GM23338 (cell line): ENCODE results near the gene SEC14L1. TPM values are rescaled to one million over a fixed set of nuclear protein-coding genes. Genes with fewer than 3 reads are reported as not detected.

Source experiments
- ATAC-seq: fragments of 200-7000 bp; cut with Tn5 transposase; 3 replicates; pipeline ENCODE4 v1.9.1; 2020
- DNase-seq: peaks from one replicate; pipeline ENCODE4 v3.0.0-alpha.2; 2015; ENCODE audit warnings: low spot score
- H2AFZ ChIP-seq: fragments of 200-600 bp; sonication (generic); 2 replicates; pipeline ENCODE4 v1.8.0; 2016; ENCODE audit warnings: antibody characterized with exemption, mild to moderate bottlenecking, moderate library complexity
- H3F3A ChIP-seq: fragments of 200-600 bp; sonication (generic); replicated peaks from 2 replicates; pipeline ENCODE4 v1.8.0; 2017; ENCODE audit warnings: antibody characterized with exemption, mixed run types, low read depth
- H3K27ac ChIP-seq: fragments of 200-600 bp; sonication (generic); 2 replicates; pipeline ENCODE4 v1.6.1; 2016; ENCODE audit warnings: low read depth
- H3K27me3 ChIP-seq: fragments of 200-600 bp; sonication (generic); 2 replicates; pipeline ENCODE4 v1.8.0; 2016; ENCODE audit warnings: mild to moderate bottlenecking, mixed run types, moderate library complexity; ENCODE audit not compliant: insufficient read depth
- H3K36me3 ChIP-seq: fragments of 200-600 bp; sonication (generic); 2 replicates; pipeline ENCODE4 v1.8.0; 2016; ENCODE audit warnings: mild to moderate bottlenecking; ENCODE audit not compliant: insufficient read depth
- H3K4me1 ChIP-seq: fragments of 200-600 bp; sonication (generic); 2 replicates; pipeline ENCODE4 v1.8.0; 2016; ENCODE audit warnings: mild to moderate bottlenecking, moderate library complexity; ENCODE audit not compliant: insufficient read depth
- H3K4me2 ChIP-seq: fragments of 200-600 bp; sonication (generic); 2 replicates; pipeline ENCODE4 v1.7.1; 2017; ENCODE audit warnings: mixed run types
- H3K4me3 ChIP-seq: fragments of 200-600 bp; sonication (generic); 2 replicates; pipeline ENCODE4 v1.6.1; 2016; ENCODE audit warnings: mixed run types
- H3K79me2 ChIP-seq: fragments of 200-600 bp; sonication (generic); replicated peaks from 2 replicates; pipeline ENCODE4 v1.8.0; 2017; ENCODE audit warnings: mild to moderate bottlenecking; ENCODE audit not compliant: insufficient read depth
- H3K9me2 ChIP-seq: fragments of 200-600 bp; sonication (generic); 2 replicates; pipeline ENCODE4 v1.8.0; 2017; ENCODE audit not compliant: insufficient read depth
- H4K20me1 ChIP-seq: fragments of 200-600 bp; sonication (generic); replicated peaks from 2 replicates; pipeline ENCODE4 v1.8.0; 2017; ENCODE audit warnings: mild to moderate bottlenecking; ENCODE audit not compliant: insufficient read depth
- H3K27ac Mint-ChIP-seq: 2 replicates; pipeline ENCODE4 v1.8.0; 2020; ENCODE audit warnings: inconsistent platforms, mild to moderate bottlenecking, moderate library complexity, mixed read lengths
- H3K27me3 Mint-ChIP-seq: 3 replicates; pipeline ENCODE4 v1.8.0; 2022; ENCODE audit warnings: low read depth, mild to moderate bottlenecking, moderate library complexity, mixed read lengths, inconsistent platforms; ENCODE audit not compliant: insufficient read depth, poor library complexity
- H3K36me3 Mint-ChIP-seq: 3 replicates; pipeline ENCODE4 v1.8.0; 2021; ENCODE audit warnings: low read depth, mild to moderate bottlenecking, inconsistent platforms, moderate library complexity, mixed read lengths
- H3K4me1 Mint-ChIP-seq: 3 replicates; pipeline ENCODE4 v1.8.0; 2020; ENCODE audit warnings: mild to moderate bottlenecking, inconsistent platforms, mixed read lengths
- H3K4me3 Mint-ChIP-seq: 3 replicates; pipeline ENCODE4 v1.8.0; 2021; ENCODE audit warnings: moderate library complexity, mild to moderate bottlenecking, inconsistent platforms, mixed read lengths
- H3K9me3 Mint-ChIP-seq: 3 replicates; pipeline ENCODE4 v1.8.0; 2020; ENCODE audit warnings: moderate library complexity, mild to moderate bottlenecking, inconsistent platforms, mixed read lengths
- CREB1 ChIP-seq: fragments of 250-450 bp; sonication (Bioruptor Pico); IDR thresholded peaks from 2 replicates; pipeline ENCODE4 v1.5.0; 2020; ENCODE audit warnings: low read depth, mild to moderate bottlenecking, moderate library complexity
- CTCF ChIP-seq, 2 experiments: fragments of 200-600 bp in 1 of 2; sonication (generic) in 1 of 2; conservative IDR thresholded peaks; 2 replicates each; pipeline versions ENCODE4 v1.5.1 to v1.6.1; 2016 to 2017; ENCODE audit warnings: antibody characterized with exemption in 2 of 2, low read depth in 2 of 2, mild to moderate bottlenecking in 2 of 2, moderate library complexity in 1 of 2
- ETS1 ChIP-seq: IDR thresholded peaks from 2 replicates; pipeline ENCODE4 v1.6.1; 2016; ENCODE audit warnings: antibody characterized with exemption
- EZH2phosphoT487 ChIP-seq: fragments of 200-600 bp; sonication (generic); IDR thresholded peaks from one replicate; pipeline ENCODE4 v1.8.1; 2018; ENCODE audit warnings: antibody characterized with exemption; ENCODE audit not compliant: unreplicated experiment
- NANOG ChIP-seq: IDR thresholded peaks from 2 replicates; pipeline ENCODE4 v1.6.1; 2016; ENCODE audit warnings: antibody characterized with exemption, borderline replicate concordance
- REST ChIP-seq: IDR thresholded peaks from one replicate; pipeline ENCODE4 v1.6.1; 2018; ENCODE audit warnings: antibody characterized with exemption; ENCODE audit not compliant: unreplicated experiment
- STAT1 ChIP-seq: IDR thresholded peaks from one replicate; pipeline ENCODE4 v1.6.1; 2016; ENCODE audit warnings: antibody characterized with exemption; ENCODE audit not compliant: unreplicated experiment
- ZNF114 ChIP-seq: fragments of 250-450 bp; sonication (Bioruptor Pico); IDR thresholded peaks from 2 replicates; pipeline ENCODE4 v1.5.0; 2020; ENCODE audit warnings: mild to moderate bottlenecking, moderate library complexity
- ZNF462 ChIP-seq: fragments of 250-450 bp; sonication (Bioruptor Pico); IDR thresholded peaks from 2 replicates; pipeline ENCODE4 v1.5.0; 2020; ENCODE audit warnings: mild to moderate bottlenecking, moderate library complexity
- polyA plus RNA-seq: library from polyadenylated mRNA; unstranded; fragments of >200 nt; fragmentation: Nextera tagmentation; extraction: Ambion mirVana; gene quantifications from 2 replicates; pipeline ENCODE4 v1.2.1, GENCODE V29; 2016
- total RNA-seq: library from RNA; depleted of rRNA; stranded (reverse); fragments of >200 nt; shearing (Covaris generic); gene quantifications from 2 replicates; pipeline ENCODE4 v1.2.3, GENCODE V29; 2014

SEC14L1 gene
- total and polyA plus RNA-seq, 2 experiments from 2014 or later: 26.8 to 54.8 TPM

GRCh38 chr17:77129568-77130301 is 11.0 kb upstream of the SEC14L1 start:
- H3K27ac Mint-ChIP-seq: 0 out of 2 replicates have a peak overlapping the region, but pooled peaks have one; percentile 77
- peak overlapping the region; percentile 78; the same call in 1 of the 2 replicates for H2AFZ ChIP-seq

More at GRCh38 chr17:77129568-77130301, 11.0 kb upstream of the SEC14L1 start:
- no peak for TF ChIP-seq NANOG
- no peak for TF ChIP-seq REST
- no peak for TF ChIP-seq EZH2phosphoT487
- no peak for TF ChIP-seq STAT1
- TF ChIP-seq CREB1 (CRISPR knock-in tag): no peak
- no peak for TF ChIP-seq ZNF462 (CRISPR knock-in tag)
- TF ChIP-seq CTCF (conservative IDR thresholded peaks at IDR 0.05; ENCODE audit: low read depth in 2 of 2): no peak
- no peak for TF ChIP-seq ETS1
- no peak for TF ChIP-seq ZNF114 (CRISPR knock-in tag)
- no peak for ATAC-seq
- no peaks in the 10 kb centered on the region for H3K4me1 ChIP-seq
- Mint-ChIP-seq H3K36me3 (no peaks in the 10 kb centered on the region), H3K4me3 (no peak overlapping the region), H3K4me1 (peaks cover 3% of the 10 kb centered on the region; the same call in 2 of the 3 replicates), H3K9me3 (no peaks in the 10 kb centered on the region), H3K27me3 (peaks cover 4% of the 10 kb centered on the region)
- H3K4me3 ChIP-seq: no peak overlapping the region
- no peak overlapping the region for H3K27ac ChIP-seq
- H3K9me2 ChIP-seq: no peaks in the 10 kb centered on the region
- no peaks in the 10 kb centered on the region for H3K79me2 ChIP-seq
- no peak for DNase-seq
- H4K20me1 ChIP-seq: no peaks in the 10 kb centered on the region
- no peaks in the 10 kb centered on the region for H3K27me3 ChIP-seq
- no peaks in the 10 kb centered on the region for H3K36me3 ChIP-seq
- H3K4me2 ChIP-seq: no peak overlapping the region
- H3F3A ChIP-seq: no peaks in the 10 kb centered on the region
